Chondrocyte (in vitro differentiated cells): Measurements from ENCODE around the gene KCNK5. TPM values are rescaled to one million over a fixed set of nuclear protein-coding genes. Genes with fewer than 3 reads are reported as not detected.

Experiments
- DNase-seq: peaks from one replicate; pipeline ENCODE4 v3.0.0; 2021; ENCODE audit warnings: mixed read lengths, low spot score
- H3K27ac Mint-ChIP-seq: one replicate; pipeline ENCODE4 v1.8.0; 2021; ENCODE audit warnings: mild to moderate bottlenecking, moderate library complexity, mixed read lengths; ENCODE audit not compliant: unreplicated experiment
- H3K27me3 Mint-ChIP-seq: 2 replicates; pipeline ENCODE4 v1.8.0; 2021; ENCODE audit warnings: low read depth, mixed read lengths
- H3K36me3 Mint-ChIP-seq: 2 replicates; pipeline ENCODE4 v1.8.0; 2021; ENCODE audit warnings: low read depth, mixed read lengths
- H3K4me1 Mint-ChIP-seq: 2 replicates; pipeline ENCODE4 v1.8.0; 2021; ENCODE audit warnings: low read depth, mild to moderate bottlenecking, mixed read lengths
- H3K4me3 Mint-ChIP-seq: one replicate; pipeline ENCODE4 v1.8.0; 2021; ENCODE audit warnings: mild to moderate bottlenecking, moderate library complexity, mixed read lengths; ENCODE audit not compliant: unreplicated experiment
- H3K9me3 Mint-ChIP-seq: 2 replicates; pipeline ENCODE4 v1.8.0; 2021; ENCODE audit warnings: low read depth, mixed read lengths
- CTCF ChIP-seq: fragments of 200-600 bp; sonication (generic); IDR thresholded peaks from 2 replicates; pipeline ENCODE4 v1.5.0; 2021; ENCODE audit warnings: antibody characterized with exemption, mild to moderate bottlenecking, moderate library complexity
- total RNA-seq: library from RNA; stranded (reverse); gene quantifications from 3 replicates; pipeline ENCODE4 v1.2.1, GENCODE V29; 2021

Gene KCNK5
- total RNA-seq, 1 donor from 2014 or later, result not detected

DNA sequence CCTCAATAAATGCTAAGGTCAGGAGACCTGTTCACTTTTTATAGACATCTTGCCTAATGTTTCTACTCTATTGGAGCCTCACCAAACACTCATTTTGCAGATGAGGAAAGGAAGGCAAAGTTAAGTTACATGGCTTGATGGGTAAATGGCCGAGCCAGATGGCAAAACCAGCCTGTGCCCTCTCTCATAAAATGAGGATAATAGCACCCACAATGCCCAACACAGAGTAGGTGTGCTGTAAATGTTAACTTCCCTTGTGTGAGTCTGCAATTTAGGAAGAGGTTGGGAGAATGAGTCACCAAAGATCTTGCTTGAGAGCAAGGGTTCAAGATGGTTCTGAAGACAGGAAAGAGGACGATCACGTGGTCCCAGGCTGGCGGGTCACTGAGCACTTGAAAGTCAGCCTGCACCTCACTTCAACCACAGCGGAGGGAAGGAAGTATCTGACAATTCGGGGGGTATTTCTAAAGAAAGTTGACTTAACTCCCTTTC, 3.3 kb downstream of the KCNK5 start:
- H3K4me1 Mint-ChIP-seq, result peaks cover 14% of the 10 kb centered on the region
- DNase-seq, result no peak
- H3K36me3 Mint-ChIP-seq, result peaks cover 3% of the 10 kb centered on the region
- H3K27ac Mint-ChIP-seq, result no peak overlapping the region
- H3K27me3 Mint-ChIP-seq, result peaks cover 48% of the 10 kb centered on the region
- no peak overlapping the region for H3K4me3 Mint-ChIP-seq
- H3K9me3 Mint-ChIP-seq, result peaks cover 4% of the 10 kb centered on the region
- no peak for TF ChIP-seq CTCF

- TF ChIP-seq CTCF, result no peak
- Mint-ChIP-seq H3K9me3 (peaks cover 4% of the 10 kb centered on the region), H3K27ac (no peak overlapping the region), H3K36me3 (peaks cover 3% of the 10 kb centered on the region), H3K27me3 (peaks cover 48% of the 10 kb centered on the region), H3K4me1 (peaks cover 14% of the 10 kb centered on the region), H3K4me3 (no peak overlapping the region)
- no peak for DNase-seq
Measured at GRCh38 chr6:39225543-39225942, 3.7 kb downstream of the KCNK5 start.

DNA sequence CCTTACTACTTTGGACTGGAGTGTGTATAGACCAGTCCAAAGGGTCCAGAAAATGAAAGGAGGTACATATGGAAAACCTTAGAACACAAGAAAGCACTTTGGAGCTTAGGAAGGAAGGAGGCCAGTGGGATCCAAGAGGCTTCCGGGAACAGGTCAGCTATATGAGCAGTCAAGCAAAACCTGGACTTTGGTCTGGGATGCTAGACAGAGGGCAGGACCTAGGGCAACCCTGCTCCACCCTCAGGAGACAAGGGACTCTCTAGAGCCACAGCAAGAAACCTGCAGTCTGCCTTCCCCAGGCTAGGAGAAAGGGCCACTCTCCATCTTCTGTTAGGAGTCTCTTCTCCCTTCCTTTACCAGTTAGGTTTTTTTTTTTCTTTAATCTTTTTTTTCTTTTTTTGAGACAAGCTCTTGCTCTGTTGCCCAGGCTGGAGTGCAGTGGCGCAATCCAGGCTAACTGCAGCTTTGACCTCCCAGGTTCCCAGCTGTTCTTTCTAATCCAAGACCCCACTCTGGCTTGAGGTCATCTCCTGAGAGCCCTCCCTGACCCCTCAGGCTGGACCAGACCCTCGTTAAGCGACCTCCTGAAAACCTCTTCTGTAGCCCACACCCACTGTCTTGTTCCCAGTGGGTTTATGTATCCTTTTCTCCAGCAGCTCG, 4.6 kb downstream of the KCNK5 start:
- TF ChIP-seq CTCF, result no peak
- Mint-ChIP-seq H3K9me3 (peaks cover 4% of the 10 kb centered on the region), H3K27me3 (peaks cover 43% of the 10 kb centered on the region), H3K27ac (no peak overlapping the region), H3K4me1 (peaks cover 9% of the 10 kb centered on the region), H3K4me3 (no peak overlapping the region), H3K36me3 (peaks cover 3% of the 10 kb centered on the region)
- DNase-seq, result no peak

DNA sequence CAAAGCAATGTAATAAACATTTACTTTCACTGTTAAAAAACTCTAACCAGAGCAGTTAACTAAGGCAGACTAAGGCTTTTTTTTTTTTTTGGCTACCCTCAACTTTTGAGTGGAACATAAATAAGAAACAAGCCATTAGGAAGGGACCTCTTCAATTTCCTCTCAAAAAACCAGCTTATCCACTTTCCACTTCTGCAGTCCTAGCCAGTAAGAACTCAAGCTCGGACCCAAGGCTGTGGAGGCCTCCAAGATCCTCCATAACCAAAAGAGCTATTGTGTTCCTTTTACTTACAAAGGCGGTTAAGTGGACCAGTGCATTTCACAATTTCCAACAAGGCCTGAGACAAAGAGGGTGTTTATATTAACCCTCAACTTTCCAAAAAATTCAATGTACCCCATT, 5.3 kb downstream of the KCNK5 start:
- Mint-ChIP-seq H3K4me3 (no peak overlapping the region), H3K27ac (no peak overlapping the region), H3K4me1 (peaks cover 7% of the 10 kb centered on the region), H3K9me3 (peaks cover 4% of the 10 kb centered on the region), H3K27me3 (peaks cover 42% of the 10 kb centered on the region), H3K36me3 (peaks cover 3% of the 10 kb centered on the region)
- TF ChIP-seq CTCF, result no peak
- DNase-seq, result no peak

DNA sequence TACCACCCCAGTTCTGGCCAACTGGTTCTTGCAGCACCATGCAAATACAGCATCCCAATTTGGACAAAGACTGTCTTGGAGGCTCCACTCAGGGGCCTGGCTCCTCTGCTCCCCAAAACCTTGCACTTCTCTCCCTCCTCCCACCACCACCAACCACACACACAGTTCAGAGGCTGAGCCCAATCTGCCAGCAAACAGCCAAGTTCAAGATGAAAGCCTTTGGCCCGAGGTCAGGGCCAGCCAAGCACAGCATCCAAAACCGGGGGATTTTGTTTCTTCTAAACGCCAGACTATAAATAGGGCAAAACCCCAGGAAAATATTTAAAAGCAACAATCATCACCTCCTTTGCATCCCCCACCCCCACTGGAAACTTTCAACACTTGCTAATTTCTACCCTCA, 5.7 kb downstream of the KCNK5 start:
- Mint-ChIP-seq H3K9me3 (peaks cover 4% of the 10 kb centered on the region), H3K36me3 (peaks cover 3% of the 10 kb centered on the region), H3K4me3 (no peak overlapping the region), H3K4me1 (peaks cover 5% of the 10 kb centered on the region), H3K27ac (no peak overlapping the region), H3K27me3 (peaks cover 39% of the 10 kb centered on the region)
- TF ChIP-seq CTCF, result no peak
- no peak for DNase-seq
